GM18867 (cell line): ENCODE results near the gene AP3S1.
"Not testable (repeated sequence)": the region's sequence is repeated elsewhere in the genome, so short reads cannot be mapped to it uniquely, and the experiment has no call there.

ENCODE experiments used
- ATAC-seq: cut with Tn5 transposase; IDR thresholded peaks from one replicate; pipeline ENCODE4 v1.9.1; 2021; ENCODE audit warnings: mild to moderate bottlenecking, moderate library complexity; ENCODE audit not compliant: unreplicated experiment

The AP3S1 gene

DNA sequence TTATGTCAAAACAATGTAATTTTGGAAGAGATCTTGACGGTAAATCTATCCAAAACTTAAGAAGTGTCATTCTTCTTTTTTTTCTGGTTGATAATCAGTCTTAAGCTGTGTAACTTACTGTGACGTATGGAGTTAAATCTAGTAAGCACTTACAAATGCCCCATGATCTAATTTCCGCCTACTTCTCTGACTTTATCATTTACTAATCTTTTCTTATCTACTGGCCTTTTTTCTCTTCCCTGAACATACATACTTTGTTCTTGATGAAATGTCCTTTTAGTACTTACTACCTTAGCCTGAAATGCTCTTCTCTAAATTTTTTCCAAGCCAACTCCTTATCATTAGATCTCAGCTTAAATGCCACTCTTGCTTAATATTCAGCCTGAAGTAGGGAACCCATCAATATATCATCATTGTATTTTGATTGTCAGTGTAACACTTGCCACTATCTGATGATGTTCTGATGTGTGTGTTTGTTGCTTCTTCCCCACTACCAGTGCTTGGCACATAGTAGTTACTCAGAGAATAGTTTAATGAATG, 27.6 kb downstream of the AP3S1 start:
- no peak for ATAC-seq

DNA sequence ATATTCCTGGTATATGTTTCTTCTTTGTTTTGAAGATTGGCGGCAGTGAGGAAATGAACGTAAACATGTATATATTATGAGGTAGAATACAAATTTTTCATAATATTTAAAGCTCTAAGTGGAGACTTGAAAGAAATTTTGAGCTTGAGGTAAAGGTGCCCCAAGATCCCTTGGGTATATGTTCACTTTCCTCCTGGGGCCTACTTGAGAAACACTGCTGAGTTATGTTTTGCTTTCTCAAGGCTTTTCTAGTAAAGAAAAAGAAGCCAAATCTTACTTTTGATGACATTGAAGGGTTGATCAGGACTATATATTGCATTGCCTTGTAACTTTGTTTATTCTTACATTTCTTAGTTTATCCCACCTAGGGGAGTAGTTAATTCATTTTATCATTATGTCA, 30.7 kb downstream of the AP3S1 start:
- no peak for ATAC-seq

DNA sequence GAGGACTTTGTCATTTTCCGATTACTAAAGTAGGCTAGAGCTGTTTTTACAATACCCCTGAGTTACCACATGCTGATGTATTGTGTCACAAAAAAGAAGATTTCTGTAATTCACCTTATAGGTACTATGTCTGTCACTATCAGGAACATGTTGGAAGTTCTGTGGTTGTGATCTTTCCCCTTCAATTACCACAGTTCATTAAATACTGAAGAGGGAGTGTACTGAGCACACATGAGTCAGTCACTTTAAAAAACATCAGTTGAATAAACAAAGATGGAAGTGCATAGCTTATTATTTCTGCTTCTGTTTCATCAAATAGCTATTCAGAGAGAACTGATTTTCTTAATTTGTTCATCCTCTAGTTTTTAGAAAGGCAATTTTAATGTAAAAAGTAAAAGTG, 31.7 kb downstream of the AP3S1 start:
- ATAC-seq: no peak

DNA sequence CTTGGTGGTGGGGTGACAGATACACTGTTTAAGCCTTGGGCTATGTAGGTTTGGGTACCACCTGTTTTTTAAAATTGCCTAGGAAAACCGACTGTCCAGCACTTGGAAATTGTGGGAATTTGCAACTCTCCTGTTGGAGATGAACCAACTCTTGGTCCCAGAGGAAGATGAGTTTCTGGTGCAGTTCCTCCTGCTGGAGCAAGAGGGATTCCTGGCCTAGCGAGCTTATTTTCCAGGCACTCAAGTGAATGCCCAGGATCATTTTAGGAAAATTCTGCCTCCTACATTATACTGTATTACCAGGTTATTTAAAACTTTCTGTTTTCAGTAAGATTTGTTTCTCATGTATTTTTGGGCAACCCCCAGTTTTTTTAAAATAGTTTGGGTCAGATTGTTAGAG, 33.7 kb downstream of the AP3S1 start:
- ATAC-seq: no peak

DNA sequence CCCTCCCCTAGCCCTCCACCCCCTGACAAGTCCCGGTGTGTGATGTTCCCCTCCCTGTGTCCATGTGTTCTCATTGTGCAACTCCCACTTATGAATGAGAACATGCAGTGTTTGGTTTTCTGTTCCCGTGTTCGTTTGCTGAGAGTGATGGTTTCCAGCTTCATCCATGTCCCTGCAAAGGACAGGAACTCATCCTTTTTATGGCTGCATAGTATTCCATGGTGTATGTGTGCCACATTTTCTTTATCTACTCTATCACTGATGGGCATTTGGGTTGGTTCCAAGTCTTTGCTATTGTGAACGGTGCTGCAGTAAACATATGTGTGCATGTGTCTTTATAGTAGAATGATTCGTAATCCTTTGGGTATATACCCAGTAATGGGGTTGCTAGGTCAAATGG, 35.6 kb downstream of the AP3S1 start:
- ATAC-seq: not testable (repeated sequence)

DNA sequence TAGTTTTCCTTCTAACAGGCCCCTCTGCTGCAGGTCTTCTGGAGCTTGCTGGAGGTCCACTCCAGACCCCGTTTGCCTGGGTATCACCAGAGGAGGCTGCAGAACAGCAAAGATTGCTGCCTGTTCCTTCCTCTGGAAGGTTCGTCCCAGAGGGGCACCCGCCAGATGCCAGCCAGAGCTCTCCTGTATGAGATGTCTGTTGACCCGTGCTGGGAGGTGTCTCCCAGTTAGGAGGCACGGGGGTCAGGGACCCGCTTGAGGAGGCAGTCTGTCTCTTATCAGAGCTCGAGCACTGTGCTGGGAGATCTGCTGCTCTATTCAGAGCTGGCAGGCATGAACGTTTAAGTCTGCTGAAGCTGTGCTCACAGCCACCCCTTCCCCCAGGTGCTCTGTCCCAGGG, 40.7 kb downstream of the AP3S1 start:
- not testable (repeated sequence) for ATAC-seq

DNA sequence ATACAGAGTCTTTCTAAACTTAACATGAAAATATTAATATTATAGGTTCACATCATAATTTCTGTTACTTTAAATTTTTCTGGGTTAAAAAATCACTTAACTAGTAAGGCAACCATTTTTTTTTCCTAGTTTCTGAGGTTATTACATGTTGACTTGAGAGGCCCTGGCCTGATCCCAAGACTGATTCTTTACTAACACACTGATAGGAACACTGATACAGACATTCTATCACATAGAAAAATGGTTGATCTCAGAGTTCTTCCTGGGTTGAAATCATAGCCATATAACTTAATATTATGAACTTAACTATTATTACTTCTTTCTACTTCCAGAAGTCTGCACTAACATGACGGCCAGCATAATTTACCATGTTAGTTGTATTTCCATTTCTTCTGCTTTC, 43.0 kb downstream of the AP3S1 start:
- ATAC-seq: no peak

DNA sequence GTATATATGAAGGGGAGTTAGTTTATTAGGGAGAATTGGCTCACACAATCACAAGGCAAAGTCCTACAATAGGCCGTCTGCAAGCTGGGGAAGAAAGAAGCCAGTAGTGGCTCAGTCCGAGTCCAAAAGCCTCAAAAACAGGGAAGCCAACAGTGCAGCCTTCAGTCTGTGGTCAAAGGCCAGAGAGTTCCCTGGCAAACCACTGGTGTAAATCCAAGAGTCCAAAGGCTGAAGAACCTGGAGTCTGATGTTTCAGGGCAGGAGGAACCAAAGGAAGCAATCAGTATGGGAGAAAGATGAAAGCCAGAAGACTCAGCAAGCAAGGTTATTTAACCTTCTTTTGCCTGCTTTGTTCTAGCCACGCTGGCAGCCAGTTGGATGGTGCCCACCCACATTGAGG, 43.5 kb downstream of the AP3S1 start:
- ATAC-seq: not testable (repeated sequence)

DNA sequence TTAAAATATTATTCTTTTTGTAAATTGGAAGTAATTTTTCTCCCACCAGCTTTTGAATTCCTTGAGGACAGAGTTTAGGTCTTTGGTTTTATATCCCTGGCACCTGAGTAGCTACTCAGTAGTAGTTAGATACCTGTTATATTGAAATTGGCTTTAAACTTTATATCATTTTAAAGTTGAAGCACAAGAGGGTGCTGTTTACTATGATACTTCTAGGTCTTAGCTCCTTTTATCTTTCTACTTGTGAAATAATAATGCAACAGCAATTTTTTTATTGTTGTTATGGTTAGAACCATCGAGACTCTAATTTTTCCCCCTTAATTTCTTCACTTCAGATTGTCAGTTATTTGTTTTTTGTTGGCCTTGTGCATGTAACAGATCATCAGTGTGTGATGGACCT, 46.3 kb downstream of the AP3S1 start:
- no peak for ATAC-seq

DNA sequence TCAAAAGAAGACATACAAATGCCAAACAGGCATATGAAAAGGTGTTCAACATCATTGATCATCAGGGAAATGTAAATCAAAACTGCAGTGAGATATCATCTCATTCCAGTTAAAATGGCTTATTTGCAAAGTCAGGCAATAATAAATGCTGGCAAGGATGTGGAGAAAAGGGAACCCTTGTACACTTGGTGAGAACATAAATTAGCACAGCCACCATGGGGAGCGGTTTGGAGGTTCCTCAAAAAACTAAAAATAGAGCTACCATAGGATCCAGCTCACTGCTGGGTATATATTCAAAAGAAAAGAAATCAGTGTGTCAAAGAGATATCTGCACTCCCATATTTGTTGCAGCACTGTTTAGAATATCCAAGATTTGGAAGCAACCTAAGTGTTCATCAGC, 50.3 kb downstream of the AP3S1 start:
- ATAC-seq: no peak

DNA sequence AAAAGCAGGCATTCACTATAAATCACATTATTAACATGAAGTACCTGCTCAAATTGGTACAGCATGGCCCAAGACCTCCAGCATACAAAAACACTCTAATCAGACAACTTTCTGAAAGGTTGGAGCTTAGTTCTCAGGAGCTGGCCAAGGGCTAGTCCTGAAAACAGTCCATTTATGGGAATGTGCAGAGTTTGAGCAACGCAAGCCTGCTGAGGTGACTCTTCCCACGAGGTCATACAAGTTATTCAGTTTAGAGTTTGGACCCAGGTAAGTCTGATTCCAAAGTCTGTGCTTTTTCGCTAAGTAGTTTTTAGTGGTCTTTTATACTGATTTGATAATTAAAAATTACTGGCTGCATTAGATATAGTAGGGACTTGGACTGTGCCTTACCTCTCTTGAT, 52.6 kb downstream of the AP3S1 start:
- no peak for ATAC-seq

DNA sequence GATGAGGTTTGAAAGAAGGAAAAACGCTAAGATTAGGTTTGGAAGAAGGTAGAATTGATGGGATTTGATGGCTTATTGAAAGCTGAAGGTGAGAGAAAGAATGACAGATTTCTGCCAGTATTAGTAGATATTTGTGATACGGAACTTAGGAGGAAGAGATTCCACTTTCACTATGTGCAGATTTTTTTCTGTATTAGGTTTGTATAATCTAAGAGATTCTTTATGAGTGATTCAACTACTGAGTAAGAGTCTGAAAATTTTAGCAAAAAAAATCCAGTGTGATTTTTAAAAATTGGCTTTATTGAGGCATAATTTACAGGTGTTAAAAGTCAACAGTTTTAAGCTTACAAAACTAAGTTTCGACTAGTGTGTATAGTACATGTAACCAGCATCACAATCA, 54.1 kb downstream of the AP3S1 start:
- ATAC-seq: no peak

DNA sequence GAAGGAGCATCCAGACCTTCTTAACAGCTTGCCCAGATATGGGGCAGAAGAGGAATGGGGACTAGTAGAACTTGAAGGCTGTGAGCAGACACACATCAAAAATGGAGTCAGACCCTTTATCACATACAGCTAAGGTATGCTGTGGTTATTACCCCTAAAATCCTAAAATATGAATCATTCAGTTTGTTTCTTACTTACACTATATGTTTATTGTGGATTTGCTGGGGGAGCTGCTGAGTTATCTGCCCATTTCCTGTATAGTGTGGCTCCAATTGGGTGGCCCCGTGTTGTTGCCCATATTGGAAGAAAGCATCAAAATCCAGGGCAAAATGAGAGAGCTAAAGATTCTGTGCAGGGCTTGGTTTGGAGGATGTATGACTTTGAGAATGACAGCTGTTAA, 56.9 kb downstream of the AP3S1 start:
- no peak for ATAC-seq

DNA sequence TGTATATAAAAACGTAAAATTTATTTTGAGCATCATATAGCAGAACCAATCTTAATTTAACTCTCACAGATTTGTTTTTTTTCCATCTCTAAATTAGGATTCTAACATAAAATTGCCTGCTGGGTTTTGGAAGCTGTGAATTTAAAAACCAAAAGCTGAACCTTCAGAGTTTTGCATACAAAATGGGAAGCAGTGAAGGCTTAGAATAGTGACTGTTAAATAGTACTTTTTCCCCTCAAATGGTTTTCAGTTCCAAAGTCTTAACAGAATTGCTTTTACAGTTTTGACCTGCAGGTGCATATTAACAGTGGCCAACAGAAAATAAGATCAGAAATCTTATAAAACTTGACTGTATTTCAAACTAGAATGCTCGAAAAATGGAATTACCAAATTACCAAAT, 65.4 kb downstream of the AP3S1 start:
- ATAC-seq: peak; percentile 68

DNA sequence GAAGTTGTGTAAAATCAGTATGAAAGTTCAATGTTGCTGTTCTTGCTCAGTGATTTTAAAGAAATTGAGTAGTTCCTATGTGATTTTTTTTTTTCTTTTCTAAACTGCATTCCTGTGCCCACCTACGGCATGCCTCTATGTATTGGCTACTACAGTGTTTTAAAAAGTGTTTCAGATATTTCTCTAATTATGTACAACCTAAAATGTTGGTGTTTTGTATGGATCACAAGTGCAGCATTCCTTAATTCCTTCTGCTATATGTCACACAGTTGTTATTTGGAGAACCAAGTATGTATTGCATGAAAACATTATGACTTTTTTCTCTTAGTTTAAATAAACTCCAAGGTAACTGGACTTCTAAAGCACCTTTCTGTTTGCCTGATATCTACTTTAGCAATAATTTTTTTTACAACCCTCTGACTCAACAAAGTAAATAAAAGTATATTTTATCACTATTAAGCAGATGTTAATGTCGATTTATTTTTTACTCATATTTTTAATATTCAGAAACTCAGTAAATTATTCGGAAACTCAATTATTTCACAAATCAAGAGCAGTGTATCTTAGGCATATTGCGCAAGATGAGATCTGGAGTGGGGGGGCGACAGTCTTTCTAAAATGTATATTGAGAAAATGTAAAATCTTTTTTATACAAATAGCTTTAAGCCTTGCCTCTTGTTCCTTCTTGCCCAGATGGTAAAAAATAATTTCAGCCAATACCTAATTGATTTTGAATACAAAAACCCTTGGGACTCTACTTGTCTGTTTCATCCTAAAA, 72.1 kb downstream of the AP3S1 start:
- ATAC-seq: not testable (repeated sequence)

DNA sequence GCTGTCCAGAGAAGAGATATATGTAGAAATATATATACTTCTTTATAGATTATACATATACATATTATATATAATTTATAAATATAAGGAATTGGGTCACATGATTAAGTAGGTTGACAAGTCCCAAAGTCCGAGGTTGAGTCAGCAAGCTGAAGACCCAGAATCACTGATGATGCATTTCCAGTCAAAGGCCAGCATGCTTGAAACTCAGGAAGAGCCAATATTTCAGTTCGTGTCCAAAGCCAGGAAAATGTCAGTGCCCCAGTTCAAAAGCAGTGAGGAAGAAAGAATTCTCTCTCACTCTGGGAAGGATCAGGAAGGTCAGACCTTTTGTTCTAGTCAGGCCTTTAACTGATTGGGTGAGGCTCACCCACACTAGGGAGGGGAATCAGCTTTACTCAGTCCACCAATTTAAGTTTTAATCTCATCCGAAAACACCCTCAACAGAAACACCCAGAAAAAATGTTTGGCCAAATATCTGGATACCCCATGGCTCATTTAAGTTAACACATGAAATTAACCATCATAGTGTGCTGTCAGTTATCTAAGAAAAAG, 78.5 kb downstream of the AP3S1 start:
- no peak for ATAC-seq

DNA sequence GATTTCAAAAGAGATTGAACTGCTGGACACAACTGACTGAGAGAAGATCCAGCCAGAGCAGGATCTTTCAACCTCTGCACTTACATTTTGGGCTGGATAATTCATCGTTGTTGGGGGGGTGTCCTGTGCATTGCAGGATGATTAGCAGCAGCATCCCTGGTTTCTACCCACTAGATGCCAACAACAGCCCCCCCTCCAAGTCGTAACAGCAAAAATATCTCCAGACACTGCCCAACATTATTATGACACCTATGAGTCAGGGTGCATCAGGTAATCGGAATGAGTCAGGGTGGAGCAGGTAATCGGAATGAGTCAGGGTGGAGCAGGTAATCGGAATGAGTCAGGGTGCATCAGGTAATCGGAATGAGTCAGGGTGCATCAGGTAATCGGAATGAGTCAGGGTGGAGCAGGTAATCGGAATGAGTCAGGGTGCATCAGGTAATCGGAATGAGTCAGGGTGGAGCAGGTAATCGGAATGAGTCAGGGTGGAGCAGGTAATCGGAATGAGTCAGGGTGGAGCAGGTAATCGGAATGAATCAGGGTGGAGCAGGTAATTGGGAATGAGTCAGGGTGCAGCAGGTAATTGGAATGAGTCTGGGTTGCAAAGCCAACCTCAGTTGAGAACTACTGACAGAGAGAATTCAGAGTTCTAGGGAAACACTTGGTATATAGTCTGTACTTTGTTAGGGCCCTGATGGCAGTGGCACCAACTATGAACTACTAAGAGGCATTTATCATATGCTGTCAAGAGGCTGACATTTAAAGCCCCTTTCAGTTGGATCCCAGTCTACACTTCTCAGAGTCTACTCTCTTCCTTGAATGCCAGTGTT, 87.1 kb downstream of the AP3S1 start:
- ATAC-seq: not testable (repeated sequence)

DNA sequence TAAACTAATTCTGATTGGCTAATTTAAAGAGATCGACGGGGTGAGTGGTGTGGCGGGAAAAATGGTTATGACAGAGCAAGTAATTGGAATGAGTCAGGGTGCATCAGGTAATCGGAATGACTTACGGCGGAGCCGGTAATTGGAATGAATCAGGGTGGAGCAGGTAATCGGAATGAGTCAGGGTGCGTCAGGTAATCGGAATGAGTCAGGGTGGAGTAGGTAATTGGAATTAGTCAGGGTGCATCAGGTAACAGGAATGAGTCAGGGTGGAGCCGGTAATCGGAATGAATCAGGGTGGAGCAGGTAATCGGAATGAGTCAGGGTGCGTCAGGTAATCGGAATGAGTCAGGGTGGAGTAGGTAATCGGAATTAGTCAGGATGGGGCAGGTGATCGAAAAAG, 88.4 kb downstream of the AP3S1 start:
- not testable (repeated sequence) for ATAC-seq

DNA sequence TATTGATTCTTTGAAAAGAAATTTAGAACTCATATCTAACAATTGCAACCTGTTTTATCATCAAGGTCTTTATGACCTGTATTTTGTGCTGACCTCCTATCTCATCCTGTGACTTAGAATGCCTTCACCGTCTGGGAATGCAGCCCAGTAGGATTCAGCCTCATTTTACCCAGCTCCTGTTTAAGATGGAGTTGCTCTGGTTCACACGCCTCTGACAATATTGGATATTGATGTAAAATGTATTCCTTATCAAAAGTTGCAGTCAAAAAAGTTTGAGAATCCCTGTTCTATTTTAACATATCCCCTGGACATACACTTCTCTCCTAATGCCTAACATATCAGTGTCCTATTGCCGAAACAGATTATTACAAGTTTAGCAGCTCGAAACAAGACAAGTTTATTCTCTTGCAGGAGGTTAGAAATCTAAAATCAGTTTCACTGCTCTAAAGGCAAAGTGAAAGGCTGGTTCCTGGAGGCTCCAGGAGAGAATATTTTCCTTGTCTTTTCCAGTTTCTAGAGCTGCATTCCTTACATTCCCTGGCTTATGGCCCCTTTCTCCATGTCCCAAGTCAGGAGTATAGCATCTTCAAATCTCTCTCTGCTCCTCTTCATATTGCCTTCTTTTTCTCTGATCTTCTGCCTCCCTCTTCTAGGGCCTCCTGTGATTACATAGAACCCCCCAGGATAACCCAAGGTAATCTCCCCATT, 89.0 kb downstream of the AP3S1 start:
- no peak for ATAC-seq

DNA sequence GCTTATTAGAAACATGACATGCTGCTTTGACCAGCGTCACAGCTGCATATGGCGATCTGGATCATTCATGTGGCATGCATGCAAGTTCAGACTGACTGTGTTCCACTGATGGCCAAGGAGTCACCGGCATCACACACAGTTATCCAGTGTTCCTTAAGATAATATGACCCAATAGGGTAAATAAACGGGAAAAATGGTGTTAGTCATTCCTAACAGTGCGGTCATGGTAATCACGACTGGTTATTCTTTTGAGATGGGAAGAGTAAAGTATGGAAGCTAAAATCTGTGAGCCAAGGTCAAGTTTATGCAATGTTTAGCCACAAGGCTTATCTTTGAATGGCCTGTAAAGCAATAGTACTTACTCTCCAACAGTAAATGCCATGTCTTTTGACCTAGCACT, 91.3 kb downstream of the AP3S1 start:
- no peak for ATAC-seq

DNA sequence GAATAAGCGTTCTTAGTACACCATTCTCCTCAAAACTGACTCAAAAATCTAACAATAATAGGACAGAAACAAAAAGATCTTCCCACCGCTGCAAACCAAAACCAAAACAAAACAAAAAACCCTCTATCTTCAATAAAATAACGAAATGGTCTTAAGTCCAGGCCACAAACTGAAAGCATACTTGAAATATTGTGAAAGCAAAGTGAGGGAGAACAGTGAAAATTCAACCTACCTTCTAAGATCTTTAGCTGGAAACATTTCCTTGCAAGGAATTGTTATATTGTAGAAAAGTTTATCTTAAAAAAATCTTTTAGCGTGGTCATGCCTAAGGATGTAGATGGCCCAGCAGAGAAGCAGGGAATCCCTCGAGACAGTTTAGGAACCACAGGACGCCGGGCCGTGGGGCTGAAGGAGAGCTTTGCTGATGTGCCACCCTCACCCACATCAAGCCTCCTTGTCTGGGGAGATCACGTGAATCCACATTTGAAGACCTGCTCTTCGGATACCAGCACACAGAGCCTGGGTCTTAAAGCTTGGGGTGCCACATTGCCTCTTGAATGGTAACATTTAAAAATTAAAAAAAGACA, 92.7 kb downstream of the AP3S1 start:
- no peak for ATAC-seq
